ENCODE results near the gene SCAF11.
"Not testable (repeated sequence)": the region's sequence is repeated elsewhere in the genome, so short reads cannot be mapped to it uniquely, and the experiment has no call there.

Gene SCAF11, protein sequence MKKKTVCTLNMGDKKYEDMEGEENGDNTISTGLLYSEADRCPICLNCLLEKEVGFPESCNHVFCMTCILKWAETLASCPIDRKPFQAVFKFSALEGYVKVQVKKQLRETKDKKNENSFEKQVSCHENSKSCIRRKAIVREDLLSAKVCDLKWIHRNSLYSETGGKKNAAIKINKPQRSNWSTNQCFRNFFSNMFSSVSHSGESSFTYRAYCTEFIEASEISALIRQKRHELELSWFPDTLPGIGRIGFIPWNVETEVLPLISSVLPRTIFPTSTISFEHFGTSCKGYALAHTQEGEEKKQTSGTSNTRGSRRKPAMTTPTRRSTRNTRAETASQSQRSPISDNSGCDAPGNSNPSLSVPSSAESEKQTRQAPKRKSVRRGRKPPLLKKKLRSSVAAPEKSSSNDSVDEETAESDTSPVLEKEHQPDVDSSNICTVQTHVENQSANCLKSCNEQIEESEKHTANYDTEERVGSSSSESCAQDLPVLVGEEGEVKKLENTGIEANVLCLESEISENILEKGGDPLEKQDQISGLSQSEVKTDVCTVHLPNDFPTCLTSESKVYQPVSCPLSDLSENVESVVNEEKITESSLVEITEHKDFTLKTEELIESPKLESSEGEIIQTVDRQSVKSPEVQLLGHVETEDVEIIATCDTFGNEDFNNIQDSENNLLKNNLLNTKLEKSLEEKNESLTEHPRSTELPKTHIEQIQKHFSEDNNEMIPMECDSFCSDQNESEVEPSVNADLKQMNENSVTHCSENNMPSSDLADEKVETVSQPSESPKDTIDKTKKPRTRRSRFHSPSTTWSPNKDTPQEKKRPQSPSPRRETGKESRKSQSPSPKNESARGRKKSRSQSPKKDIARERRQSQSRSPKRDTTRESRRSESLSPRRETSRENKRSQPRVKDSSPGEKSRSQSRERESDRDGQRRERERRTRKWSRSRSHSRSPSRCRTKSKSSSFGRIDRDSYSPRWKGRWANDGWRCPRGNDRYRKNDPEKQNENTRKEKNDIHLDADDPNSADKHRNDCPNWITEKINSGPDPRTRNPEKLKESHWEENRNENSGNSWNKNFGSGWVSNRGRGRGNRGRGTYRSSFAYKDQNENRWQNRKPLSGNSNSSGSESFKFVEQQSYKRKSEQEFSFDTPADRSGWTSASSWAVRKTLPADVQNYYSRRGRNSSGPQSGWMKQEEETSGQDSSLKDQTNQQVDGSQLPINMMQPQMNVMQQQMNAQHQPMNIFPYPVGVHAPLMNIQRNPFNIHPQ (N-terminal part only)

DNA sequence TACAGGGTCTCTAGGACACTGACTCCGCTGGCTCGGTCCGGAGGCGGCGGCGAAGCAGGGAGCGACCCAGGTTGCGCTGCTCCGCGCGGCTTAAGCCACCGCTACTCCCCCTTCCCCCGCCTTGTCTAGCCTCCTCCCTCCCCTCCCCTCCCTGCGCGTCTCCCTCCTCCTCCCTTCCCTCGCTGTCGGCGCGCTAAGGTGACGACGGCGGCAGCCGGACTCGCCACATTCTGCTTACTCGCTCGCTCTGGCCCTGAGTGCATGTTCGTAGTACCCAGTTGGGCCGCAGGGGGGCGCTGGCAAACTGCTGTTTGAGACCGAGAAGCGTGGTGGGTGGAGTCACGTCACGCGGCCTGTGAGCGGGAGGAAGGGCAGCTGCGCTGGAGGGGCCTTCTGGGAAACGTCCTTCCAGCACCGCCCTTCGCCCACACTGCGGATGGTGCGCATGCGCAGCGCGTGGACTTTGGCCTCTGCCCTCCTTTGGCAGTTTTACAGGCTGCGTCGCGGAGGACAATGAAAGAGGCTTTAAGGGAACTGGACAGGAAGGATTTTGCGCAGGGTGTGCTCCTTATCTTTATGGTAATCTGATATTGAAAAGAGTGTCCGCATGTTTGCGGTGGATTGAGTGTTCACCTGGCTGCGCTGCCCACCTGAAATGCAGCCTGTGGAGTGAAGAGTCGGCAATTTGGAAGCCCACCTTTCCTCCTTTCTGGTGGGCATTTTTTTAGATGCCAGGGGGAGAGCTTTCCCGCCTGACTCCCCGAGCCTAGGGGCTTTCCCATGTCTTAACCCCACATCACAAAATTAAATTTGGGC is at the start of gene SCAF11:
Gene SCAF11 (minus strand): TSS at position 107 of the 816 bp plus-strand sequence. CDS start 26,407 bp downstream, outside the sequence.
- peak; percentile 100 for DNase-seq

DNA sequence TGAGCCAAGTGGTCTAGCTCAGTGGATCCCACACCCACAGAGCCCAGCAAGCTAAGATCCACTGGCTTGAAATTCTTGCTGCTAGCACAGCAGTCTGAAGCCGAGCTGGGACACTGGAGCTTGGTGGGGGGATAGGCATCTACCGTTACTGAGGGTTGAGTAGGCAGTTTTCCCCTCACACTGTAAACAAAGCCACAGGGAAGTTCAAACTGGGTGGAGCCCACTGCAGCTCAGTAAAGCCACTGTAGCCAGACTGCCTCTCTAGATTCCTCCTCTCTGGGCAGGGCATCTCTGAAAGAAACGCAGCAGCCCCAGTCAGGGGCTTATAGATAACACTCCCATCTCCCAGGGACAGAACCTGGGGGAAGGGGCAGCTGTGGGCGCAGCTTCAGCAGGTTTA is 46.7 kb upstream of the SCAF11 start:
- not testable (repeated sequence) for DNase-seq

DNA sequence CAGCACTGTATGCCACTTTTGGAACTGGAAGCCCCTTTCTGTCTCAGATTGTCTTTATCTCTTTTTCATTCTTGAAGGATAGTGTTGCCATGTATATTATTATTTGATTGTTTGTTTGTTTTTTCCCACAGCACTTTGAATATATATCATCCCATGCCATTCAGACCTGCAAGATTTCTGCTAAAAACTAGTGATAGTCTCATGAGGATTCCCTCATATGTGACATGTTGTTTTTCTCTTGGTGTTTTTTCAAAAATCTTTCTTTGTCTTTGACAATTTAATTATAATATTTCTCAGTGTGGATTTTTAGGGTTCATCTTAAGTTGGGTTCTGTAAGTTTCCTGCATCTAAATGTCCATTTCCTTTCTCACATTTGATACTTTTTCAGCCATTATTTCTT is 36.8 kb upstream of the SCAF11 start:
- no peak for DNase-seq

DNA sequence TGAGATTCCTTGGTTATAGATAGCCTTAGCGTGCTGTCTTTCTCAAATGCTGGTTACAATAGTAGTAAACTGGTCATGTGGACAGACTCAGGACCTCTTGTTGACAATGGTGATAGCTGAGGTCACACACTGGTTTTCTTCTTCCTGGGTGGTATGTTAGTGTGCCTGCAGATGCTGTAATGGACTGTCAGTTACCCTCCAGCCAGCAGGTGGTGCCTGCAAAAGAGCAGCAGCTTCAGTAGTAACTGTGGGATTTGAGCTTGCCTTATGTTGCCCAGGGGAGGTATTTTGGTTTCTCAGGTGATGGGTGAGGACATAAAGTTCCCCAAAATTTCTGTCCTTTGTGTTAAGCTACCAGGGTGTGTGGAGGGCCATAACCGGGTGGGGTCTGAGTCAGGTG is 33.7 kb upstream of the SCAF11 start:
- no peak for DNase-seq

DNA sequence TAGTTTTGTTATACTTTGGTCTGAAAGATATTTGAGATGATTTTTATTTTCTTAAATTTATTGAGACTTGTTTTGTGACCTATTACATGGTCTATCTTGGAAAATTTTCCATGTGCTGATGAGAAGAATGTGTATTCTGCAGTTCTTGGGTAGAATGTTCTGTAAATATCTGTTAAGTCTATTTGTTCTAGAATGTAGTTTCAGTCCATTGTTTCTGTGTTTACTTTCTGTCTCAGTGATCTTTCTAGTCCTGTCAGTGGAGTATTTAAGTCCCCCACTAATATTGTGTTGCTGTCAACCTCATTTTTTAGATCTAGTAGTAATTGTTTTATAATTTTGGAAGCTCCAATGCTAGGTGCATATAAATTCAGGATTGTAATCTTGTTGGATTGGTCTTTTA is 30.4 kb upstream of the SCAF11 start:
- no peak for DNase-seq

DNA sequence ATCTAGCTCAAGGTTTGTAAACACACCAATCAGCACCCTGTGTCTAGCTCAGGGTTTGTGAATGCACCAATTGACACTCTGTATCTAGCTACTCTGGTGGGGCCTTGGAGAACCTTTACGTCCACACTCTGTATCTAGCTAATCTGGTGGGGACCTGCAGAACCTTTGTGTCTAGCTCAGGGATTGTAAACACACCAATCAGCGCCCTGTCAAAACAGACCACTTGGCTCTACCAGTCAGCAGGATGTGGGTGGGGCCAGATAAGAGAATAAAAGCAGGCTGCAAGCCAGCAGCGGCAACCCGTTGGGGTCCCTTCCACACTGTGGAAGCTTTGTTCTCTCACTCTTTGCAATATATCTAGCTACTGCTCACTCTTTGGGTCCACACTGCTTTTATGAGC is 28.3 kb upstream of the SCAF11 start:
- DNase-seq: not testable (repeated sequence)

DNA sequence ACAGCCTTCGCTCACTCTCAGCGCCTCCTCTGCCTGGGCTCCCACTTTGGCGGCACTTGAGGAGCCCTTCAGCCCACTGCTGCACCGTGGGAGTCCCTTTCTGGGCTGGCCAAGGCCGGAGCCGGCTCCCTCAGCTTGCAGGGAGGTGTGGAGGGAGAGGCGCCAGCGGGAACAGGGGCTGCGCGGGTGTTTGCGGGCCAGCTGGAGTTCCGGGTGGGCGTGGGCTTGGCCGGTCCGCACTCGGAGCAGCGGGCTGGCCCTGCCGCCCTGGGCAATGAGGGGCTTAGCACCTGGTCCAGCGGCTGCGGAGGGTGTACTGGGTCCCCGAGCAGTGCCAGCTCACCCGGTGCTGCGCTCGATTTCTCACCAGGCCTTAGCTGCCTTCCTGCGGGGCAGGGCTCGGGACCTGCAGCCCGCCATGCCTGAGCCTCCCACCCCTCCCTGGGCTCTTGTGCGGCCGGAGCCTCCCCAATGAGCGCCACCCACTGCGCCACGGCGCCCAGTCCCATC is 27.5 kb upstream of the SCAF11 start:
- not testable (repeated sequence) for DNase-seq

DNA sequence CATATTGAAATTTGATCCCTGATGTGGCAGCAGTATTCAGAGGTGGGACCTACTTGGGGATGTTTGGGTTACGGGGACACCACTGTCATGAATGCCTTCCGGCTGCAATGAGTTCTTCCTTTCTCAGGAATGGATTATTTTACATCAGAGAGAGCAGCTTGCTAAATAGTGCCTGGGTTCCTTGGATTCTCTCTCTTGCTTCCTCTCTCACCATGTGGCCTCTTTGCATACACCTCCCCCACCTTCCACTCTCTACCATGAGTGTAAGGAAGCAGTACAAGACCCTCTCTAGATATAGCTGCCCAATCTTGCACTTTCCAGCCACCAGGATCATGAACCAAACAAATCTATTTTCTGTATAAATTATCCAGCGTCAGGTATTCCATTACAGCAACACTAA is 15.4 kb upstream of the SCAF11 start:
- no peak for DNase-seq

DNA sequence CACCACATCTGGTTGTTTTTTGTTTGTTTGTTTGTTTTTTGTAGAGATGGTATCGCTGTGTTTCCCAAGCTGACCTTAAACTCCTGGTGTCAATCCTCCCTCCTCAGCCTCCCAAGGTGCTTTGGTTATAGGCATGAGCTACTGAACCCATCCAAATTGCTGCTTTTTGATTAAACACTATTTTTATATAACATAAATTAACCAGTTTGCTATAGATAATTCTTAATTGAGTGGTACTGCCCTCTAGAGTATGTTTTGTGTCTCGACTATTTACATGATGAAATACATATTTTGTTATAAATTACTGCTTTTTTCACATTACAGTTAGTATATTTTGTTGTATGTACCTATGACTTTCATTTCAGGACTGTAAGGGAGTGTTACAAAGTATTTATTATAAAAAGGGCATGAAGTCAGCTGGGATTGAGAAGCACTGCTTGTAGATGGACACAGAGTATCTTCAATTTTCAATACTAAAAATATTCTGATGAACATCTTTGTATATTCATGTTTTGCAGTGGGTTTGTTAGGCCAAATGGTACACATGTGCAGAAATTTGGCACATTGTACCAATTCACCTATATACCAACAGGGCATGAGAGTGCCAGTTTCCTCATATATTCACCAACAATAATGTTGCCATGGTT is 14.9 kb upstream of the SCAF11 start:
- DNase-seq: no peak

DNA sequence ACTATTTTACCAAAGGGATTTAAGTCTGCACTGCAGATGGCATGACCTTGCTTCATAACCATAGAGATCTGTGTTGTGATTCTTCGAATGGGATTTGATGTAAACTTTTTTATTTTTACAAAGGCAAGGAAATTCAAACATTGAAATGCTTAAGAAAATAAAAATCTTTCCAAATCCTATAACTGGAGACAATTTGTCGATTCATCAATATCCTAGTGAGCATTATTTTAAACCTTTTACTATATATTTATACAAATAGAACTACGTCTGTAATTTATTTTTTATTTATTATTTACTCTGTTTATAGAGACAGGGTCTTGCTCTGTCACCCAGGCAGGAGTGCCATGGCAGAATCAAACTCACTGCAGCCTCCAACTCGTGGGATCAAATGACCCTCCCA is 14.3 kb upstream of the SCAF11 start:
- no peak for DNase-seq

DNA sequence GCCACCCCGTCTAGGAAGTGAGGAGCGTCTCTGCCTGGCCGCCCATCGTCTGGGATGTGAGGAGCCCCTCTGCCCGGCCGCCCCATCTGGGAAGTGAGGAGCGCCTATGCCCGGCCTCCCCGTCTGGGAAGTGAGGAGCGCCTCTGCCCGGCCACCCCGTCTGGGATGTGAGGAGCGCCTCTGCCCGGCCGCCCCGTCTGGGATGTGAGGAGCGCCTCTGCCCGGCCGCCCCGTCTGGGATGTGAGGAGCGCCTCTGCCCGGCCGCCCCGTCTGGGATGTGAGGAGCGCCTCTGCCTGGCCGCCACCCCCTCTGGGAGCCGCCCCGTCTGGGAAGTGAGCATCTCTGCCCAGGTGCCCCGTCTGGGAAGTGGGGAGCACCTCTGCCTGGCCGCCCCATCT is 9.7 kb upstream of the SCAF11 start:
- not testable (repeated sequence) for DNase-seq

DNA sequence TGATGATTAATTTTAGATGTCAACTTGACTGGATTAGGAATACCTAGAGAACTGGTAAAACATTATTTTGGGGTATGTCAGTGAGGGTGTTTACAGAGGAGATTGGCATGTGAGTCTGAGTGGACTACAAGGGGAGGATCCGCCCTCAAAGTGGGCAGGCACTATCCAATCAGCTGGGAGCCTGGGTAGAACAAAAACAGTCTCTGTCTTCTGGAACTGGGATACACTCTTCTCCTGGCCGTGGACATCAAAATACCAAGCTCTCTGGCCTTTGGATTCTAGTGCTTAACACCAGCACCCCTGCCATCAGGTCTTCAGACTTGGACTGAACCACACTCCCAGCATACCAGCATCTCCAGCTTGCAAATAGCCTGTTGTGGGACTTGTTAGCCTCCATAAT is 4.4 kb upstream of the SCAF11 start:
- DNase-seq: no peak

DNA sequence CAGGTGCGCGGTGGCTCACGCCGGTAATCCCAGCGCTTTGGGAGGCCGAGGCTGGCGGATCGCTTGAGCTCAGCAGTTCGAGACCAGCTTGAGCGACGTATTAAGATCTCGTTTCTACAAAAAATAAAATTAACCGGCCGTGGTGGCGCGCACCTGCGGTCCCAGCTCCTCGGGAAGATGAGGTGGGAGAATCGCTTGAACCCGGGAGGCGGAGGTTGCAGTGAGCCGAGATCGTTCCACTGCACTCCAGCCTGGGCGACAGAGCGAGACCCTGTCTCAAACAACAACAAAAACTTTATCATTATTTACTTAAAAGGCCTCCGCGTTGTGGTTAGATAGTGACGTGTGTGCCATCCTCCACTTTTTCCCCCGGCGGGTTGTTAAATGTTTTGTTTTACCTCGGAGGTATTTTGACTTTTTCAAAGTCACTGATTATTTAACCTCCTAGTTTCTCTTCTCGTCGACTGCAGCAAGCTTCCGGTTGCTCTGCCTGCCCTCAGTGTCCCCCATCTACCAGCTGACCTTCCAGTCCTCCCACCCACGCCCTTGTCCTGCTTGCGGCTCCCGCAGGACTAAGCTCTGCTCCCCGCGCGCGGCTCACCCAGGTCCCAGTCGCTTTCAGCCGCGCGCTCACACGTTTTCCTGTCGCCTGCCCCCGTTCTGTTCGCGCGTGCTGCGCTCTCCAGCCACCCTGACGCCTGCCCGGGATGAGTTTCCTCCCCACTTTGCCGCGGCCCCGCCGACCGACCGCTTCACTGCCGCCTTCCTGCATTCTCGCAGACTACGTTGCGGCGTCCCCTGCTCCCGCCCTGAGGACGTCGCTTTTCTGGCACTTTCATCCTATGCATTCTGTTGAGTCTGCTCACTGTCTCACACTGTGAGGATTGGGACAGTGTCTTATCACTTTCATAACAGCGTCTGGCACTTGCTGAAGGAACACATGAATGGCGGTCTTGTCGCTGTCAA is 1.2 kb upstream of the SCAF11 start:
- peak; percentile 96 for DNase-seq

DNA sequence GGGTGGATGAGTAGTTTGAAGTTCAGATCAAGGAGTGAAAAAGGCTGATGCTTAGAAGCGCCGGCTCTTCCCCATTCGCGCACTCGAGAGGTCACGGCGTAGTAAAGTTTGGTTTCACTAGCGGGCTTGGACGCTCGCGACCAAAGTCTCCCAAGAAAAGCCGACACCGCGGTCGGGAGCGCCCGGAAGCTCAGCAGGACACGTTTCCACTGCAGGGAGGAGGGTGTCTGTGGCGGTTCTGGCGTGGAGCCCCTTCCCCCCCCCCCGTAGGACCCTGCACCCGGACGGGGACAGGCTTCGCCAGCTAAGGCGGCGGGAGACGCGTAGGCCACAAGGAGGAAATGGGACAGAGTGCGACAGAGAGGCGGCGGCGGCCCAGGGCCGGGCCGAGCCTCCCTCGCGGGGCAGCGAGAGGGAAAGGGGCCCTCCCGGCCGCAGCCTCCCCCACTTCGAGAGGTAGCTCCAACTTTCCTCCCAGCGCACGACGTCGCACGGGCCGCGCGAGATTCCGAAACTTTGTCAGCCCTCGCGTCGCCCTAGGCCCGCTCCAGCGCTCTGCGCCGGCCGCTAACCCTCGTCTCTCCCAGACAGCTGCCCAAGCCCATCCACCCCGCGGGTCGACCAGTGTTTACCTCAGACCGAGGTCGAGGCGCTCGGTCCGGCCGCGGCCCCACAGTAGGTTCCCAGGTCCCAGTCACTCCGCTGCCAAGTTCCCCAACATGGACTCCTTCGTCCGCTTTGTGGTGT is 480 bp downstream of the SCAF11 start:
- peak; percentile 83 for DNase-seq

DNA sequence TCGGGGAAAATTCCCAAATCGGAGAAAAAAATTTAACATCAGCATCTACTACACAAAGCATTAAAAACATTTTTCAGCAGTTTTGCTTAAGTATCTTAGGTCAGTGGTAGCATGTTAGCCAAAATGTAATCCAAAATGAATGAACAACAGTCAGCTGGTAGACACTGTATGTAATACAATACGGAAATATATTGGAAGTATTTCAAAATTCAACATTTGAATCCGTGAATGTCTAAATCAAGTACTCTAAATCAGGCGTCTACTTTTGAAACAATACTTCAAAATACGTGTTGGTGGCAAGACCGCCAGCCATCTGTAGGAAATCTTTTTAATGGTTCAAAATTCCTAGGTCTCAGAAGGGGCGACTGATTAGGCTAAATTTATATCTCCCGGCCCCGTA is 1.1 kb downstream of the SCAF11 start:
- DNase-seq: no peak

DNA sequence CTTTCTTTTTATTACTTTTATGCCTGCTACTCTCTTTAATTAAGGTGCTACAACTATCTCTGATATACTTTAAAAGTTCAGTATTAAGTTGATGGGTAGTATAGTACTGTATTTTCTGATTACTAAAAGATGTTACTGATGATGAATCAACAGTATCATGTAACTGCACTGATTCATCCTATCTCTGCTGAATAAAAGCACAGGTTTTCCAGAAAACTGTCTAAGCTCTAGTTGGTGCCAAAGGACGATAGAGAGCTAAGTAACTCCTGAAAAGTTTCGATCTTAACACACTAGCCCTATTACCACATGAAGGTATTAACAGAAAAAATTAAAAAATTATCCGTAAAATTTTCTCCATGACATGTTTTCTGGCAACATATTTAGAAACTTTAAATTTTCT is 2.1 kb downstream of the SCAF11 start:
- no peak for DNase-seq

DNA sequence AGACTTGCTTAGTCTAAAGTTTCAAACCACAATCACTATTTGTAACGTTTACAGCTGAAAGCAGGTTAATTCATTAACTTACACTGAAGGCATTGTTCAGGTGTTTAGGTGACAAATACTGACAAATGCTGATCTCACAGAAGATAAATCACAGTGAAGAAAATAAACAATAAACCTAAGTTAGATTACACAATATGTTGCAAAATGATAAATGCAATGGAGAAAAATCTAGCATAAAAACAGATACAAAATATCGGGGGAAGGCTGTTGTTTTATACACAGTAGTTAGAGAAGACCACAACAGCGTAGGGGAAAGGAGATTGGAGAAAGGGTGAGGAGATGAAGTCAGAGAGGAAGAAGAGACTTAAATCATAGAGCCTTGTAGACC is 3.0 kb downstream of the SCAF11 start:
- DNase-seq: no peak

DNA sequence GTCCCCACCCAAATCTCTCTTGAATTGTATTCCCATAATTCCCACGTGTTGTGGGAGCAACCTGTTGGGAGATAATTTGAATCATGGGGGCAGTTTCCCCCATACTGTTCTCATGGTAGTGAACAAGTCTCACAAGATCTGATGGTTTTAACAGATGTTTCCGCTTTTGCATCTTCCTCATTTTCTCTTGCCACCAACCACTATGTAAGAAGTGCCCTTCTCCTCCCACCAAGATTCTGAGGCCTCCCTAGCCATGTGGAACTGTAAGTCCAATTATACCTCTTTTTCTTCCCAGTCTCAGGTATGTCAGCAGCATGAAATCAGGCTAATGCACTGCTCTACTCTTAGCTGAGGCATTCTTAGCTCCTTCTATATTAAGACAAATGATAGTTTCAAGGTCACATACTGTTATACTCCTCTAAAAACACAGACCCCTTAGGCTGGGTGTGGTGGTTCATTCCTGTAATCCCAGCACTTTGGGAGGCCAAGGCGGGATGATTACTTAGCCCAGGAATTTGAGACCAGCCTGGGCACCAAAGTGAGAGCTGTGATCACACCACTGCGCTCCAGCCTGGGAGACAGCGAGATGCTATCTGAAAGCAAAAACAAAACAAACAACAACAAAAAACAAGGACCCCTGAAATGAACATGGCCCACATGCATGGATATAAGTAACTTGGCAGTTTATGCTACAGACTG is 3.6 kb downstream of the SCAF11 start:
- peak; percentile 93 for DNase-seq

Measured in islet precursor cell (in vitro differentiated cells).